IMR-90 (cell line): ENCODE data around the gene DYNLT4. TPM values are rescaled to one million over a fixed set of nuclear protein-coding genes. Genes with fewer than 3 reads are reported as not detected.

ENCODE experiments used
- ATAC-seq: fragments of 200-7000 bp; cut with Tn5 transposase; 2 replicates; pipeline ENCODE4 v1.9.1; 2020; ENCODE audit warnings: low read depth, mild to moderate bottlenecking, moderate library complexity
- BruUV-seq: library from RNA; stranded (reverse); fragments of 400-500 nt; replicated peaks from 2 replicates; lab custom pipeline; 2021; lab: Mats Ljungman, UMichigan
- CTCF ChIA-PET: fragments of 300-600 bp; formaldehyde crosslinking; extraction: SDS; loops from one replicate; lab custom pipeline; 2021; ENCODE audit warnings: antibody characterized with exemption; lab: Yijun Ruan, JAX
- POLR2A ChIA-PET: fragments of 300-600 bp; sonication (Branson Sonifier 250); formaldehyde crosslinking; loops from one replicate; lab custom pipeline; 2022; ENCODE audit warnings: antibody characterized with exemption; ENCODE audit not compliant: unreplicated experiment; lab: Charles Lee
- DNase-seq: peaks from one replicate; pipeline ENCODE4 v3.0.0; 2013
- H2AFZ ChIP-seq: replicated peaks from 2 replicates; pipeline ENCODE3; 2013; ENCODE audit warnings: low read length, mild to moderate bottlenecking; ENCODE audit not compliant: poor library complexity
- H2AK5ac ChIP-seq: 2 replicates; pipeline ENCODE4 v1.6.1; 2013; ENCODE audit warnings: low read depth, low read length, inconsistent platforms
- H2AK9ac ChIP-seq: replicated peaks from 2 replicates; pipeline ENCODE3; 2013; ENCODE audit warnings: mild to moderate bottlenecking, low read depth, low read length, moderate library complexity; ENCODE audit not compliant: poor library complexity
- H2BK120ac ChIP-seq: 2 replicates; pipeline ENCODE4 v1.6.1; 2013; ENCODE audit warnings: low read depth, low read length, inconsistent platforms
- H2BK15ac ChIP-seq: 3 replicates; pipeline ENCODE4 v1.6.1; 2013; ENCODE audit warnings: low read depth, low read length, inconsistent platforms
- H2BK20ac ChIP-seq: 2 replicates; pipeline ENCODE4 v1.6.1; 2013; ENCODE audit warnings: low read depth, mild to moderate bottlenecking, inconsistent platforms, low read length, moderate library complexity
- H2BK5ac ChIP-seq: 2 replicates; pipeline ENCODE4 v1.6.1; 2013; ENCODE audit warnings: mild to moderate bottlenecking, low read depth, low read length, inconsistent platforms; ENCODE audit not compliant: poor library complexity, severe bottlenecking
- H3K14ac ChIP-seq: replicated peaks from 2 replicates; pipeline ENCODE4 v1.6.1; 2013; ENCODE audit warnings: low read depth, low read length, inconsistent platforms
- H3K18ac ChIP-seq: 2 replicates; pipeline ENCODE4 v1.6.1; 2013; ENCODE audit warnings: low read depth, low read length, control low read depth
- H3K23ac ChIP-seq: 2 replicates; pipeline ENCODE4 v1.6.1; 2013; ENCODE audit warnings: low read depth, low read length, inconsistent platforms
- H3K27ac ChIP-seq: 2 replicates; pipeline ENCODE4 v1.5.1; 2013; ENCODE audit warnings: mild to moderate bottlenecking, control low read depth, low read length; ENCODE audit not compliant: insufficient read depth
- H3K27me3 ChIP-seq: 2 replicates; pipeline ENCODE4 v1.6.1; 2013; ENCODE audit warnings: low read length; ENCODE audit not compliant: control insufficient read depth, insufficient read depth
- H3K36me3 ChIP-seq: 2 replicates; pipeline ENCODE4 v1.6.1; 2013; ENCODE audit warnings: low read length, mixed read lengths; ENCODE audit not compliant: control insufficient read depth, insufficient read depth
- H3K4ac ChIP-seq: 2 replicates; pipeline ENCODE4 v1.6.1; 2013; ENCODE audit warnings: low read depth, low read length, inconsistent platforms
- H3K4me1 ChIP-seq: 2 replicates; pipeline ENCODE4 v1.6.1; 2013; ENCODE audit warnings: low read length, mixed read lengths; ENCODE audit not compliant: control insufficient read depth, insufficient read depth
- H3K4me2 ChIP-seq: 2 replicates; pipeline ENCODE4 v1.6.1; 2013; ENCODE audit warnings: low read depth, mild to moderate bottlenecking, control low read depth, low read length, moderate library complexity
- H3K4me3 ChIP-seq: 2 replicates; pipeline ENCODE4 v1.5.1; 2013; ENCODE audit warnings: low read depth, mild to moderate bottlenecking, control low read depth, low read length, moderate library complexity; ENCODE audit not compliant: insufficient read depth
- H3K56ac ChIP-seq: 2 replicates; pipeline ENCODE4 v1.6.1; 2013; ENCODE audit warnings: low read length, inconsistent platforms; ENCODE audit not compliant: insufficient read depth; ENCODE audit errors: extremely low read depth
- H3K79me1 ChIP-seq, 2 experiments: 2 replicates each; pipeline ENCODE4 v1.6.1; 2013; ENCODE audit warnings: low read length in 2 of 2, inconsistent platforms in 1 of 2, low read depth in 1 of 2
- H3K9ac ChIP-seq: 2 replicates; pipeline ENCODE4 v1.6.1; 2013; ENCODE audit warnings: low read depth, low read length, control low read depth
- H3K9me1 ChIP-seq: 2 replicates; pipeline ENCODE4 v1.6.1; 2013; ENCODE audit warnings: low read length, inconsistent platforms; ENCODE audit not compliant: insufficient read depth
- H3K9me3 ChIP-seq: 2 replicates; pipeline ENCODE4 v1.6.1; 2013; ENCODE audit warnings: low read length; ENCODE audit not compliant: control insufficient read depth, insufficient read depth
- H4K20me1 ChIP-seq: 2 replicates; pipeline ENCODE4 v1.6.1; 2013; ENCODE audit warnings: low read length, inconsistent platforms; ENCODE audit not compliant: insufficient read depth
- H4K5ac ChIP-seq: 2 replicates; pipeline ENCODE4 v1.6.1; 2013; ENCODE audit warnings: mild to moderate bottlenecking, low read depth, low read length, control low read depth
- H4K8ac ChIP-seq, 2 experiments: 2 replicates each; pipeline ENCODE4 v1.6.1; 2013; ENCODE audit warnings: low read depth in 2 of 2, low read length in 2 of 2, control low read depth in 1 of 2, inconsistent platforms in 1 of 2
- H4K91ac ChIP-seq: 2 replicates; pipeline ENCODE4 v1.6.1; 2013; ENCODE audit warnings: low read depth, low read length, inconsistent platforms; ENCODE audit not compliant: insufficient read depth
- MAFK ChIP-seq: IDR thresholded peaks from 2 replicates; pipeline ENCODE4 v1.6.1; 2012; ENCODE audit warnings: low read depth, low read length, improper control_type of control experiment
- POLR2A ChIP-seq: IDR thresholded peaks from 2 replicates; pipeline ENCODE4 v1.6.1; 2012; ENCODE audit warnings: mild to moderate bottlenecking, low read depth, low read length
- WGBS, 2 experiments: methylation state at CpG; one replicate each; pipeline versions ENCODE4 v1.1.5 to v1.1.7; 2013; ENCODE audit warnings: missing lambda C conversion rate in 2 of 2; ENCODE audit not compliant: insufficient read length in 1 of 2; ENCODE audit errors: extremely low coverage in 2 of 2; 5-methylcytosine and 5-hydroxymethylcytosine counted together
- dilution Hi-C: fragments of 300-500 bp; cut with HindIII; formaldehyde crosslinking; loops from one replicate; pipeline ENCODE4 v1.14.3; 2018; ENCODE audit warnings: low sequenced_read_pairs; ENCODE audit not compliant: unreplicated experiment
- in situ Hi-C: fragments of 300-500 bp; cut with MboI; formaldehyde crosslinking; loops from 3 replicates; pipeline ENCODE4 v1.14.3; 2019; ENCODE audit warnings: low sequenced_read_pairs, inconsistent platforms, mixed read lengths
- intact Hi-C: fragments of 100-400 bp; cut with micrococcal nuclease; formaldehyde crosslinking; loops from 2 replicates; pipeline ENCODE4 v1.10.0; 2022
- polyA plus RNA-seq, 3 experiments: library from polyadenylated mRNA; depleted of rRNA; stranded (reverse); fragments of >200 nt; gene quantifications; 2 replicates each; pipeline ENCODE4 v1.2.3, GENCODE V29; 2012; ENCODE audit warnings: low replicate concordance in 1 of 3
- total RNA-seq: library from RNA; depleted of rRNA; stranded (reverse); fragments of >200 nt; gene quantifications from 2 replicates; pipeline ENCODE4 v1.2.3, GENCODE V29; 2012

DYNLT4 gene
- total and polyA plus RNA-seq, 2 of the 4 experiments (the other 2 are of a cell fraction), result not detected

DNA sequence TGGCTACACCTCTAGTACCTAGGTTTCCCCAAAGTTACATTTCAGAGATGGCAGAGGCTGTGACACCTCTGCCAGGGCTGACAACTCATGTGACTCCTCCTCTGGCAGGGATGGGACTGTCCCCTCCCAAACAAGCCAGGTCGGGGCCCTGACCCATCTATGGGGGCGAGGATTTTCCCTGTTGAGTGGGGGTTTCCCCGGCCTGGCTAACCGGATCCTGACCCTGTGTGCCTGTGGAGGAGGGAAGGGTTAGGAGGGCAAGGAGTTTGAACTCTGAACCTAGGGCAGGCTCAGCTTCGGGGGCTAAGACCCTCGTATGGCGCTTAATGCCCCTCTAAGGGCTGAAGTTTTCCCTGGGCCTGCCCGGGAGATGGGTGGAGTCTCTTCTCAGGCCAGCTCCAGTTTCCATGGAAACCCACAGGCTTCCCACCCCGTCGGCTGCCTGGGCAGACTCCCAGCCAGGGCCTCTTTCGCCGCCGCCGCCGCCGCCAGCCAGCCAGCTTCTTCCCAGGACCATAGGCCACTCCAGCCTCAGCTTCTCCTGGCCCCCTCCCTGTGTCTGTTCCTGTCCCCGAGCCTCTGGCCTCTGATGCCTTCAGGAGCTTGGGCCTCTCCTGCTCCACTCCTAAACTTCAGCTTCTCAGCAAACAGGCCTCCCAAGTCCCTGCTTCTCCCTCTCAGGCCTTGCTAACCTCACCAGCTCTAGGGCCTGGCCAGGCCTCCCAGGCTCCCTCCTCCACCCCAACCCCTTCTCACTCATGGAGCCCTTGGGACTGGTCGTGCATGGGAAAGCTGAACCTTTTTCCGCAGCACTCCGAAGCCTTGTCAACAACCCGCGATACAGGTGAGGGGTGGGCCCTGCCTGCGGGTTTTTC lies 1.1 kb upstream of the DYNLT4 start, which contains the start of gene BTBD19:
TSS of gene BTBD19 (plus strand) at position 461 of the 875 bp plus-strand sequence. CDS start at position 759, 298 bp downstream.
- H2BK120ac ChIP-seq, result peak within 1 kb of the TSS; percentile 98
- TF ChIP-seq POLR2A, result peak; percentile 64
- TF ChIP-seq MAFK, result no peak
- H3K4me3 ChIP-seq, result peak within 1 kb of the TSS; percentile 40
- dilution Hi-C loops (no loop called here), intact Hi-C loops (loop anchor here (5.0 to 10.0 kb wide), 2 partner anchors 76 to 497 kb away; partner anchors contain the start of gene RNU5D-1), in situ Hi-C loops (no loop called here)
- peak; percentile 52 for ATAC-seq
- H3K36me3 ChIP-seq, result peaks cover 29% of the 10 kb centered on the region
- peak within 1 kb of the TSS; percentile 98 for H3K23ac ChIP-seq
- H2BK5ac ChIP-seq, result peak within 1 kb of the TSS; percentile 99
- peaks cover 34% of the 10 kb centered on the region for H3K9me1 ChIP-seq
- peak within 1 kb of the TSS; percentile 94 to 99 for H4K8ac ChIP-seq
- peak within 1 kb of the TSS; percentile 96 for H3K9ac ChIP-seq
- H3K9me3 ChIP-seq, result no peaks in the 10 kb centered on the region
- peak; percentile 91 for DNase-seq
- H3K79me1 ChIP-seq, result peaks cover 17 to 67% of the 10 kb centered on the region in 2 experiments
- ChIA-PET CTCF (interaction anchor here (1.1 to 1.7 kb wide), 4 partner anchors 8 to 18 kb away, joined by 3 to 6 read pairs (median 5); partner anchors contain the start of gene PLK3), POLR2A (interaction anchor here (0.5 to 3.7 kb wide), 7 partner anchors 8 to 765 kb away, joined by 3 to 30 read pairs (median 3); partner anchors contain the start of genes PLK3 and RNU5D-1)
- H3K27me3 ChIP-seq, result no peaks in the 10 kb centered on the region
- peak within 1 kb of the TSS; percentile 98 for H2BK15ac ChIP-seq
- H3K18ac ChIP-seq, result peak within 1 kb of the TSS; percentile 96
- TSS peak; percentile 26 for BruUV-seq
- H2AFZ ChIP-seq, result peak within 1 kb of the TSS; percentile 74
- peak within 1 kb of the TSS; percentile 96 for H3K56ac ChIP-seq
- H2AK9ac ChIP-seq, result peak within 1 kb of the TSS; percentile 99
- H3K4me2 ChIP-seq, result peak within 1 kb of the TSS; percentile 86
- H4K5ac ChIP-seq, result peak within 1 kb of the TSS; percentile 95
- H4K20me1 ChIP-seq, result peaks cover 9% of the 10 kb centered on the region; the same call in 1 of the 2 replicates
- H4K91ac ChIP-seq, result peak within 1 kb of the TSS; percentile 100
- H3K4me1 ChIP-seq, result peaks cover 50% of the 10 kb centered on the region
- peak within 1 kb of the TSS; percentile 100 for H2AK5ac ChIP-seq
- whole genome bisulfite sequencing, 2 experiments, result 15% methylated on average over 11 of the region's 23 CpGs; no CpG with 5 or more reads in 1 of the 2 experiments
- H2BK20ac ChIP-seq, result peak within 1 kb of the TSS; percentile 95
- H3K27ac ChIP-seq, result peak within 1 kb of the TSS; percentile 86
- peak within 1 kb of the TSS; percentile 100 for H3K4ac ChIP-seq
- peak within 1 kb of the TSS; percentile 98 for H3K14ac ChIP-seq
